ENCODE data around the gene DUSP5.

DNA sequence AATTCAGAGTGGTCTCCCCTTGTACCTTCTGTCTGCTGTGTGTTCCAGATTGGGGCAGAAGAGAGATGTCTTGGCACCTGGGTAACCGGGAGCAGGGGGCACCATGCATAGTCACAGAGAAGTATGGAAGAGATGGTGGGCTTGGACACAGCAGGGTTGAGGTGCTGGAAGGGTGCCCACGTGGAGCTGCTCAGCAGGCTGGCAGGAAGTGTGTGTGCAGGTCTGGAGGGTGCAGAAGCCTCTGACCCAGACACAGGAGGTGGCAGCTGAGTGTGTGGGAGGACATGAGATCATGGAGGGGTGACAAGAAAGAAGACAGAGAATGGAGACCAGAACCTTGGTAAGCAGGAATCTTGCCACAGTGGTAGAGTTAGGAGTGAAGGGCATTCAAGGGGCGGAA is 42.3 kb upstream of the DUSP5 start:
- TF ChIP-seq, protein P1, sequence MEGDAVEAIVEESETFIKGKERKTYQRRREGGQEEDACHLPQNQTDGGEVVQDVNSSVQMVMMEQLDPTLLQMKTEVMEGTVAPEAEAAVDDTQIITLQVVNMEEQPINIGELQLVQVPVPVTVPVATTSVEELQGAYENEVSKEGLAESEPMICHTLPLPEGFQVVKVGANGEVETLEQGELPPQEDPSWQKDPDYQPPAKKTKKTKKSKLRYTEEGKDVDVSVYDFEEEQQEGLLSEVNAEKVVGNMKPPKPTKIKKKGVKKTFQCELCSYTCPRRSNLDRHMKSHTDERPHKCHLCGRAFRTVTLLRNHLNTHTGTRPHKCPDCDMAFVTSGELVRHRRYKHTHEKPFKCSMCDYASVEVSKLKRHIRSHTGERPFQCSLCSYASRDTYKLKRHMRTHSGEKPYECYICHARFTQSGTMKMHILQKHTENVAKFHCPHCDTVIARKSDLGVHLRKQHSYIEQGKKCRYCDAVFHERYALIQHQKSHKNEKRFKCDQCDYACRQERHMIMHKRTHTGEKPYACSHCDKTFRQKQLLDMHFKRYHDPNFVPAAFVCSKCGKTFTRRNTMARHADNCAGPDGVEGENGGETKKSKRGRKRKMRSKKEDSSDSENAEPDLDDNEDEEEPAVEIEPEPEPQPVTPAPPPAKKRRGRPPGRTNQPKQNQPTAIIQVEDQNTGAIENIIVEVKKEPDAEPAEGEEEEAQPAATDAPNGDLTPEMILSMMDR (conservative IDR thresholded peaks at IDR 0.05; ENCODE audit: low read length): no peak
- TF ChIP-seq EZH2phosphoT487 (IDR thresholded peaks at IDR 0.05; ENCODE audit: borderline replicate concordance, low read depth, low read length): no peak

All from OCI-LY7 (cell line).